GM21737 (cell line): ENCODE data around the gene CRYGD.
"Not testable (repeated sequence)": the region's sequence is repeated elsewhere in the genome, so short reads cannot be mapped to it uniquely, and the experiment has no call there.

ENCODE experiments used
- ATAC-seq: cut with Tn5 transposase; IDR thresholded peaks from one replicate; pipeline ENCODE4 v1.9.1; 2021; ENCODE audit warnings: mild to moderate bottlenecking, moderate library complexity; ENCODE audit not compliant: unreplicated experiment

Gene CRYGD

DNA sequence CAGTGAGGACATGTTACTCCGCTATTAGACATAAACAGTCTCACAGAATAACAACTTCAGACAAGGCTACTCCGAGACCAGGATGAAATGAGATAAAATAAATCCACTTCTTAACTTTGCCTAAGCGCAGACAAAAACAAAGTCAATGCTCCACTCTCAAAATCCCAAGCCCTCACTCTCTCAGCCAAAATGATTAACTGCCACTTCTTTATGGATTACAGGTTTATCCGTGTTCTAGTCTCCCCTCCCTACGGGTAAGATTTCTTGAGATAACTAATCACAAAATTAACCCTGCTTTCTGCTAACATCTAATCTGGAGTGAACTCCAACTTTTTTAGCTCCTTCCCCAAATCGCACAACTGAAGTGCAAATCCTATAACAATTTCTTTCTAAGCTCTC, 6.4 kb upstream of the CRYGD start:
- ATAC-seq, result no peak

DNA sequence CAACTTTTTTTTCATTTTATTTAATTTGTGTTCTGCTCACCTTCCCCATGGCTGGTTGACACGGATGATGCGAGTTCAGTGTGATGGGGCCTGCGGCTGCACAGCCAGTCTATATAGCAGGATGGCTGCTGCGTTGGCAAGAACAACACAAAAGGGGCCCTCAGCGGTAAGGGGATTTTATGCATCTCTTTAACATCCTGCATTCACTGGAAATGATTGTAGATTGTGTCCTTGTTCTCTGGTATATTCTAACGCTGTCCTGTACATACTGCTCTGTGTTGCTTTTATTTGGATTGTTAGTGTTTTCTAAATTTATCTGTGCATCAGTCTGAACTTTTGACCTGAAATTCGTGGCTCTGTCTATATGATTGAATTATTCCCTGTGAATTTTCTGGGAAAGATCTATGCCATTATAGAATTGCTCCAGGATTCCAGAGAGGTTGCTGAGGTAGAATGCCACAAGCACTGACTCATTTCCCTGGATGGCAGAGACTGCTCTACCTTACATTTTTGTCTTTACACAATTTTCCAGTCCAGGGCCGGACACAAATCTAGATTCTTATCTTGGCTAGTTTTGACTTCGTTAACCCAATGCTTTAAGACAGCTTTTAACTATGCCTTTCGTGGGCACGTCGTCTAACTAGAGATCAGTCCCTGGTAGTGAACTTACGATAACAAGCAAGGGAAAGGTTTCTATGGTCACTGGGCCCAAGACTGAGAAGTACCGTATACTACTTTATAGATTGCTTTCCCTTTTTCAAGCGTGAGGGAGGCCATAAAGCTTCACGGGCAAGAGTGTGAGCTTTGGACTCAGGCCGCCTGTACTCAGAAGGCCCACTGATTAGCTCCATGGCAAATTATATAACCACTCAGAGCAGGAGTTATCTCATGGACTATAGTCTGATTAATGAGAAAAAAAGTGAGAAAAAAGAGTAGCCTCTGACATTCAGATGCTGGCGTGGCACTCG, 5.7 kb upstream of the CRYGD start, which contains the start of gene CRYGC:
TSS of gene CRYGC (minus strand) at position 85 of the 968 bp plus-strand sequence. CDS start at position 49, 36 bp downstream.
- ATAC-seq, result no peak

DNA sequence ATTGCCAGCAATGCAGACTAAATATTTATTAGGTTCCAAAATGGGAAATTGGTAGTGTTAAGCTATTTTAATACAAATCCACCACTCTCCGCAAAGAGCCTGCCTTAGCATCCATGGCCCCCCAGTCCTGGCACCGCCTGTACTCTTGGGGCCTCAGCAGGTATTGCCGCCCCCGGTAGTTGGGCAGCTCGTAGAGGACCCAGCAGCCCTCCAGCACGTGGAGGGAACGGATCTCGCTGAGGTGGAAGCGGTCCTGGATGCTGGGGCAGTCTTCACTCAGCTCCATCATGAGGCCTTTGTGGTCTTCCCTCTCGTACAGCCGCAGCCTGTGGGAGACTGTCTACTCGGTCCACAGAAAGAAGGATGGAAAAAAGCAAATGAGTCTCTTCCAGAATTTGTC, 3.8 kb upstream of the CRYGD start:
- no peak for ATAC-seq

DNA sequence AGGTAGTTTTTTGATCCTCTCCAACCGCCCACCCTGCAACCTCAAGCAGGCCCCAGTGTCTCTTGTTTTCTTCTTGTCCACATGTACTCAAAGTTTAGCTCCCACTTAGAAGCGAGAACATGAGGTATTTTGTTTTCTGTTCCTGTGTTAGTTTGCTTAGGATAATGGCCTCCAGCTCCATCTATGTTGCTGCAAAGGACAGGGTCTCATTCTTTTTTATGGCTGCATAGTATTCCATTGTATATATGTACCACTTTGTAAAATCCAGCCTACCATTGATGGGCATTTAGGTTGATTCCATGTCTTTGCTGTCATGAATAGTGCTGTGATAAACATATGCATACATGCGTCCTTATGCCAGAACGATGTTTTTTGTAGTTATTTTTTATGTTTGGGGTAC, 2.8 kb upstream of the CRYGD start:
- ATAC-seq, result no peak

DNA sequence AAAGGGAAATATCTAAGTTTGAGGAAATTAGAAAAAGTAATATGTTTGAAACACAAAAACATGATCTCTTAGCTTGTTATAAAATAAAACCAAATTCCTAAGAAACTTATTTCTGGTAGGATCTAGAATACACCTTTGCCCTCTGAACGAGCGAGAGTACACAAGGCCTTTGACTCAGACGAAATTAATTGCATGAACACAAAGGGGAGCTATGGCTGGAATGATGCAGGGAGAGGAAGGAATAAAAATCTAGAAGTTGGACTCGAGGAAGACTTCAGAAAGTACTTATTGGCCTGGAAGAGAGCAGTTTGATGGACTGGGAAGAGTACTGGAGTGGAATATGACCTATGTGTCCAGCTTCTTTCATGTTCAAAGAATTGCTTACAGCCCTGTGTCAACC, 927 bp upstream of the CRYGD start:
- no peak for ATAC-seq

DNA sequence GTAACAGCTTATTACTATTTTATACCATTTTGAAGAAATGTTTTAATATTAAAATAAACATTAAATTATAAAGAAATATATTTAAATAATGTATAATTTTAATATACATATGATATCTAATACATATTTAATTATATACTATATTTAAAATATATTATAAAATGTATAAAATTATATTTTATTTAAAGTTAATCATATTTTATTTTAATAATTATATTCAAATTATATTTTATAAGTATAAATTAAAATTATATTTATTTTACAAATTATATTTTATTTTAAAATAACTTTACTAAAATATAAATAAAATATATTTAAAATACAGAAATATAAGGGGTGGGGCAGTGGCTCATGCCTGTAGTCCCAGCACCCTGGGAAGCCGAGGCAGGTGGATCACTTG, 2.1 kb downstream of the CRYGD start:
- no peak for ATAC-seq

DNA sequence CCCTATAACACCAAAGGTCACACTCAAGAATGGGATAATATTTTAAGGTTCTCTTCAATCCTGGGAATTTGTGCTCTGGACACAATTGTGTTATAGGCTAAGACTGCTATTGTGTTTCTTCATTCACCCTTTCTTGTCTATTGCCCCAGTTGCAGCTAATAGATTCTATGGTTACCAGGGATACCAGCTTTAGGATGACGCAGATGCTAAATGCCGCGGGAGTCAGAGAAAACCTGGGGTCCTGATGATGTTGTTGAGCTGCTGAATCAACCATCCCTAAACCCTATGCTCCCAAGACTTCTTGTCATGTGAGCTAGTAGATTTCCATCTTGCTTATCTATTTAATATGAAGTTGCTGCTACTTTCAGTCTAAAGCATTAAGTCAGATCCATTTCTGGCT, 5.4 kb downstream of the CRYGD start:
- no peak for ATAC-seq

DNA sequence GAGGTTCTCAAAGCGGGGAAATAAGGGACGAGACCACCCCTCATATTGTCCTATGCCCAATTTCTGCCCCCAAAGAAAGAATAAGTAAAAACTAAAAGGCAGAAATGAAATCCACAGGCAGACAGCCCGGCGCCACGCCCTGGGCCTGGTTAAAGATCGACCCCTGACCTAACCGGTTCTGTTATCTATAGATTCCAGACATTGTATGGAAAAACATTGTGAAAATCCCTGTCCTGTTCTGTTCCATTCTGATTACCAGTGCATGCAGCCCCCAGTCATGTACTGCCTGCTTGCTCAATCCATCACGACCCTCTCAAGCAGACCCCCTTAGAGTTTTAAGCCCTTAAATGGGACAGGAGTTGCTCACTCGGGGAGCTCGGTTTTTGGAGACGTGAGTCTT, 6.9 kb downstream of the CRYGD start:
- ATAC-seq, result not testable (repeated sequence)

DNA sequence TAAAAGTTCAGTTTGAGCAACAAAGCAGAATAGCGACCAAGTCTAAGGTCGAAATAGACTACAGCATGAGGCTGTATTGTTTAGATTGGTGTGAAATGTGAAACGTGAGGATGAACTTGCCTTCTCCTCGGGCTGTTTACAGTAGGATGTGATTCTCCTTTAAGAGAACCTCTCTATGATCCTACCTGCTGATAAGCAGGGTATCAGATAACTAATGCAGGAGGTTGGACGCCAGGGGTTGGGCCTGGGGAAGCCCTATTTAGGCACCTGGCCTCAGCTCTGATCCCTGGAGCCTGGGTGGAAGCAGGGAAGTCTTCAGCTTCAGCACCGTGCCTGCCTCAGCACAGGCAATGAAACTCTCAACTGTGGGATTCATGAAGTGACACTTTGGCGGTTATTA, 11.4 kb downstream of the CRYGD start:
- no peak for ATAC-seq

DNA sequence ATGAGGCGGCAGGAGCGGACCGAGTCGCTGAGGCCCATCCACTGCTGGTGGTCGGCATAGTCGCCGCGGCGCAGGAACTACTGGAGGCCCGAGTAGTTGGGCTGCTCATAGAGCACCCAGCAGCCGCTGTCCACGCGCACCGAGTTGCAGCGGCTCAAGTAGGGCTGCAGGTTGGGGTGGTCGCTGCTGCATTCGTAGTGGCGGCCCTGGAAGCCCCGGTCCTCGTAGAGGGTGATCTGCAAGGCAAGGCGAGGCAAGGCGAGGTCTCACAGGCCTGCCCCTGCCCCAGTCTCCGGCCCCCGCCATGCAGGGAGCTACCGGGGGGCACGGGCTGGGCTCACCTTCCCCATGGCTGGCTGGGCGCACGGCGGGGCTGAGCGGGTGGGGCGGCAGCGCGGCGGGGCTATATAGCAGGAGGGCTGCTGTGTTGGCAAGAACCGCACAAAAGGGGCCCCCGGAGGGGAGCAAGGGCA, 12.0 kb downstream of the CRYGD start:
- not testable (repeated sequence) for ATAC-seq

DNA sequence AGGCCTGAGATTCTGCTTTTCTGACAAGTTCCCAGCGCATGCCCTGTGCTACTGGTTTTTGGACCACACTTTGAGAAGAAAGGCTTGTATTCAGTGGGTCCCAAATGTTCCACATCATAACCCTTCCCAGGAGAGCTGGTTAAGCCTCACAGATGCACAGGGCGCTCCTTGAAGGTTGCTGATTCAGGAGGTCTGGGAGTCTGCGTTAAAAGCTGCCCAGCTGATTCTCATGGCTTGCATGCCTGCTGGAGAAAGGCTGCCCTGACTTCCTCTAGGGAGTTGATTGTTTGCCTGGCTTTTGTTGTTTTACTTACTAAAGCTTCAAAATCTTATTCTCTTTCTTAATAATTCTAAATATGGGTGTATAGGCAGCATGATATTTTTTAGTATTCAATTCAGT, 20.7 kb downstream of the CRYGD start:
- ATAC-seq, result no peak

DNA sequence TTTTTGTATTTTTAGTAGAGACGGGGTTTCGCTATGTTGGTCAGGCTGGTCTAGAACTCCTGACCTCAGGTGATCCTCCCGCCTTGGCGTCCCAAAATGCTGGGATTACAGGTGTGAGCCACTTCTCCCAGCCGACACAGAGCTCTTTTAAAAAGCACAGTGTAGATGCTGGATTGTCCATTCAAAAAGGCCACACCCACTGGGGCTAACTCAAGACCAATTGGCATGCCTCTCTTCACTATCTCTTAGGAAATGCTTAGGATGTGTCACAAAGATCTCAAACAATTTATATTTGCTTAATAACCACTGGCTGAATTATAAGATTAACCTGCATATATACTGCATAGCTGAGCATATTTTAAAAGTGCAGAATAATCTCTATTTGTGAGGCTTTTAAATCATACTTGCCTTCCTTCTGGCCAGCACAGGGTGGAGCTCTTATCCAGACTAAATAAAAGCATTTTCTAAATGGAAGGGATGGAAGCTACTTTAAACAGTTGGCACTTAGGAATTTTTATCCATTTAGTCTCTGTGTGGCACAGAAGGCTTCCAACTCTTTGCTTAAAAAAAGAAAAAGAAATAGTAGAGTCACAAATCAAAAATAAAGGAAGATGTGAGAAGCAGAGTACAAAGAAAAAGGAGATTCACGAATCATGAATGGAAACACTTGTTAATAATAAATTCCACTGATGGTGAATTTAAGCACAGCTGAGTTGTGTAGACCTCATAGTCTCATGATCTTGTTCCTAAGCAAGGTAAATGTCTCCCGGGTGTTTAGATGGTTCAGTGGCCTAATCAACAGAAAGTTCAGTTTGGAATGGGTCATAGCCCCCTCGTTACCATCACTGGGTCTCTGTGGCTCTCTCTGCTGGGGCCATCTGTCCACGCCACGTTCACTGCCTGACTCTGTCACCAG, 22.4 kb downstream of the CRYGD start:
- no peak for ATAC-seq

DNA sequence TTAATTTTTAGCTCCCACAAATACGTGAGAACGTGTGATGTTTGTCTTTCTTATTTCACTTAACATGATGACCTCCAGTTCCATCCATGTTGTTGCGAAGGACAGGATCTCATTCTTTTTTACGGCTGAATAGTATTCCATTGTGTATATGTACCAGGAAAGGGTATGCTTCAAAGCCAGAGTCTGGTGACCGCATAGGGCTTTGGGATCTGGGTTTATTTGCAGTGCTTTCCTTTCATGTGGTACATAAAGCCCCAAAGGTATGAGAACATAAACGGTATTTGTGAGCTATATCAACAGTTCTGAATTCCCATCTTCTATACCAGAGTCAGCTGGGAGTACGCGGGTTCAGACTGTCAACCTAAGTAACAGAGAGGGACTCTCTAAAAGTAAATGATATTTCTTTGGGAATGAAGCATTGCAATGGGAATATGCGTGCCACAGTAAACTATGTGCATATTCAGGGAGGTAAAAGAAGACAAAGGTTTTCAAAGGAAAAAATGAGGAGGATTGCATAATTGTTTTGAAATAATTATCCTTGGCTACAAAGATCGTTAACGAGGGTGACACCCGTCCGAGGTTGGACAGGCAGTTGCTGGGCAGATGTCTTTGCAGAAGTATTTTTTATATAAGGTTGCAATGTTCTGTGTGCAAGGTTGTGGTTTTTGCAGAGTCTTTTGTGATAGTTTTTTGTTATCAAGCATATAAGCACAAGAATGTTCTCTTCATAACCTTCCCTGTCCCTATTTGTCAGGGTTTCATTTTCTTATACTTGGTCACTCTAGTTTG, 24.4 kb downstream of the CRYGD start:
- no peak for ATAC-seq

DNA sequence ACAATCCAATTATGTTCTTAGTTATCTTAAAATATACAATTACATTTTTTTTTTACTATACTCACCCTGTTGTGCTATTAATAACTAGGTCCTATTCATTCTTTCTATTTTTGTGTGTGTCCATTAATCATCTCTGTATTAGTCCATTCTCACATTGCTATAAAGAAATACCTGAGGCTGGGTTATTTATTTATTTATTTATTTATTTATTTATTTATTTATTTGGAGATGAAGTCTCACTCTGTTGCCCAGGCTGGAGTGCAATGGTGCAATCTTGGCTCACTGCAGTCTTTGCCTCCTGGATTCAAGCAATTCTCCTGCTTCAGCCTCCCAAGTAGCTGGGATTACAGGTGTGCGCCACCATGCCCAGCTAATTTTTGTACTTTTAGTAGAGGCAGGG, 25.6 kb downstream of the CRYGD start:
- ATAC-seq, result not testable (repeated sequence)

DNA sequence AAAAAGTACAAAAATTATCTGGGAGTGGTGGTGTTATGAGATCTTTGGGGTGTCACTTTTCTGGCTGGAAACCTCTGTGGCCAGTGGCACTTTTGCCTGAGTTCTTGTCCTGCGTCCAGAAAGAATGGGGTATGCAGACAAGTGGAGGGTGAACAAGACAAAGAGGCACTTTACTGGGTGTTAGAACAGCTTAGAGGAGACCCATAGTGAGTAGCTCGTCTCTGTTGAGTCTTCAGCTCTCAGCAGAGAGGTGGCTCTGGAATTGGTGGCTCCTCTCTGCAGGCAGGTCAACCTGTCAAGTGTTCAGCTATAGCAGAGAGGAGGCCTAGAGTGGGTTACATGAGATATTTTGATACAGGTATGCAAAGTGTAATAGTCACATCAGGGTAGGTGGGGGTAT, 26.1 kb downstream of the CRYGD start:
- ATAC-seq, result no peak

DNA sequence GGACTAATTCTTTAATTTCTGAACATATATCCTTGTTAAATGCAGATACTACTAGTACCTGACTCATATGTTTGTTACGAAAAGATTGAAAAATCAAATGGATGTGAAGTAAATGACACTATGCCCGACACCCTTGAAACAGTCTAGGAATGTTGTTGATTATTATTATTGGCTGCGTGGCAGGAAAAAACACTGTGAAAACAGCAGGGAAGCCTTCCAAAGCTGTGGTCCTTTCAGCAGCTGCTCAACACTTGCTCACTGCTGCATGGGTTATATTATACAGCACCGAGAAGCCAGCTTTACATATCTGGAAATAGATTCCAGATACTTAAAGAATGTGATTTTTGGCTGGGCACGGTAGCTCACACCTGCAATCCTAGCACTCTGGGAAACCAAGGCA, 26.5 kb downstream of the CRYGD start:
- ATAC-seq, result no peak

DNA sequence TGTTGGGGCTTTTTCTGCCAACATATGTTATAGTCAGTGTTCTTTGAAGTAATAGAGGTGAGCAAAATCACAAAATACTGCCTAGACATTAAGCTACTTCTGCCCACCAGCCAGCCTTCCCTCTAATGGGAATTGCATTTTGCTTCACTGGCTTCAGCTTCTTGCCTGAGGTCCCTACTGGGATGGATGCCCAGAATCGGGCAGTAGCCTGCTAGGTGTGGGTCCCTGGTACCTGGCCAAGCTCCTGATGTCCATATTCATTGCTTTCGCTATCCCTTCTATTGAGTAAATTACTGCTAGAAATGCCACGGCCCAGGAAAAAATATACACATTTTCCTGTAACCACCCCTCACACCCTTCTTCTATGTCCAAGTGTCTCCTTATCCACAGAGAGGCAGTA, 27.0 kb downstream of the CRYGD start:
- ATAC-seq, result no peak

DNA sequence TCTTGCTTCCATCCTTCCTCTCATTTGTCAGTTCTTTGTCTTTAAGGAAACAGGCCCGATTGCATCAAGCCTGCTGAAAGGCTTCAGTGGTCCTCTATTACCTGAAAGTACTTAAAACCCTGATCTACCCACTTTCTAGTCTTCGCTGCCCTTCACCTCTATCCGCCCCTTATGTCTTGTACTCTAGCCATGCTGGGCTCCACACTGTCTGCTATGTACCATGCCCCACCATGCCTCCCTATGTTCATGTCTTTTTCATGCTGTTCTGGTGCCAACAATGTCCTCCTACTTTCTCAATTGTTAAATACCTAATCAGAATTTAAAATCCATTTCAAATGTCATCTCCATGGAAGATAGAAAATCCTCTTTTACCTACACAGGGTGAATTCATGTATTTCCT, 28.2 kb downstream of the CRYGD start:
- no peak for ATAC-seq

DNA sequence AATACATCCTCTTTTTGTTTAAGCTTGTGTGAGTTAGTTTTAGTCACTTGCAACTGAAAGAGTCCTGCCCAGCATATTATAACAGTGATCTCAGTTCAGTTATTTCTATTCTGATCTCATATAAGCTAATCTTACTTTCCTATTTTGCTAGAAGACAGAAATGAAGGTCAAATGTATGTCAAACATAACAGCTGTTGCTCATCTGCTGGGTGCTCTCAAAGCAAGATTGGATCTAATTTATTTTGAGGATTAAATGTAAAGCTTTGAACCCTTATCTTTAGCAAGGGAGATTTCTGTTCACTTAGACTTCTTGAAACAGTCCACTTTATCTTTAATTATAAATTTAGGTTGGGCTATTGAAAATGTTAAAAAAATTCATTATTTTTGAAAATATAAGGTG, 31.2 kb downstream of the CRYGD start:
- no peak for ATAC-seq

DNA sequence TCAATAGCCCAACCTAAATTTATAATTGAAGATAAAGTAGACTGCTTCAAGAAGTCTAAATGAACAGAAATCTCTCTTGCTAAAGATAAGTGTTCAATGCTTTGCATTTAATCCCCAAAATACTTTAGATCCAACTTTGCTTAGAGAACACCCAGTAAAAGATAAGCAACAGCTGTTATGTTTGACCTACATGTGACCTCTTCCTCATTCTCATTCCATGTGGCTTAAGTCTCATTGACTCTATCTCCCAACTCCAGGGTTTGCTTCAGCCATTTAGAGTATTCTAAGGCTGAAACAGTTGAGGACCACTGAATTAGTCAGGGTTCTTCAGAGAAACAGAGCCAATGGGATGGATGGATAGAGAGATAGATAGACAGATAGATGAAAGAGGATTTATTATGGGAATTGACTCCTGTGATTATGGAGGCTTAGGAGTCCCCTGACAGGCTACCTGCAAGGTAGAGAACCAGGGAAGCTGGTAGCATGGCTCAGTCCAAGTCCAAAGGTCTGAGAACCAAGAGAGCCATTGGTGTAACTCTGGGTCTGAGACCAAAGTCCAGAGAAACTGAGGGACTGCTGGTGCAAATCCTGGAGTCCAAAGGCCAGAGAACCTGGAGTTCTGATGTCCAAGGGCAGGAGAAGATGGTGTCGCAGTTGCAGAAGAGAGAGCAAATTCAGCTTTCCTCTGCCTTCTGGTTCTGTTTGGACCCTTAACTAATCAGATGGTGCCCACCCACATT, 32.1 kb downstream of the CRYGD start:
- ATAC-seq, result no peak
